GM20000 (cell line): ENCODE data around the gene PNPLA6.

ENCODE experiments used
- DNase-seq: peaks from one replicate; pipeline ENCODE4 v3.0.0; 2012; ENCODE audit warnings: low spot score
- TF ChIP-seq, protein P1 (sequence below): IDR thresholded peaks from 2 replicates; pipeline ENCODE4 v1.5.1; 2012; ENCODE audit warnings: mild to moderate bottlenecking, control low read depth; ENCODE audit errors: extremely low read depth, missing control alignments

The PNPLA6 gene

DNA sequence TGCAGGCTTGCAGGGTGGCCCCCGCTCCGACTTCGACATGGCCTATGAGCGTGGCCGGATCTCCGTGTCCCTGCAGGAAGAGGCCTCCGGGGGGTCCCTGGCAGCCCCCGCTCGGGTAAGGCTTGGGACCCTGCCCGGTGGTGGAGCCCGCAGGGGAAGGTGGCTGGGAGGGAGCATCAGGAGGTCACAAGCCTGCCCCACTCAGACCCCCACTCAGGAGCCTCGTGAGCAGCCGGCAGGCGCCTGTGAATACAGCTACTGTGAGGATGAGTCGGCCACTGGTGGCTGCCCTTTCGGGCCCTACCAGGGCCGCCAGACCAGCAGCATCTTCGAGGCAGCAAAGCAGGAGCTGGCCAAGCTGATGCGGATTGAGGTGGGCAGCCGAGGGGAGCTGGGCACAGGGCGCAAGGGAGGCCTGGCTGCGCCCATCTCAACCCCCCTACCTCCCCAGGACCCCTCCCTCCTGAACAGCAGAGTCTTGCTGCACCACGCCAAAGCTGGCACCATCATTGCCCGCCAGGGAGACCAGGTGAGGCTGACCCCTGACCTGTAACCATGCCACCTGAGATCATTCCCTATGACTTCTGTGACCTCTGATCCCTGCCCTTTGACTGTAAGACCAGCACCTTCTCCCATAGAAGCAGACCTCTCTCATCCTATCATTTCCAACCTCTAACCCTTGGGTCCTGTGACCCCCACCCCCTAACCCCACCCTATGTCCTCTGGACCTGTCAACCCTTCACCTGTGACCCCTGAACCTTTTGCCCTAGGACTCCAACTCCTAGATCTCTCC lies 7.2 kb downstream of the PNPLA6 start:
- TF ChIP-seq, protein P1, sequence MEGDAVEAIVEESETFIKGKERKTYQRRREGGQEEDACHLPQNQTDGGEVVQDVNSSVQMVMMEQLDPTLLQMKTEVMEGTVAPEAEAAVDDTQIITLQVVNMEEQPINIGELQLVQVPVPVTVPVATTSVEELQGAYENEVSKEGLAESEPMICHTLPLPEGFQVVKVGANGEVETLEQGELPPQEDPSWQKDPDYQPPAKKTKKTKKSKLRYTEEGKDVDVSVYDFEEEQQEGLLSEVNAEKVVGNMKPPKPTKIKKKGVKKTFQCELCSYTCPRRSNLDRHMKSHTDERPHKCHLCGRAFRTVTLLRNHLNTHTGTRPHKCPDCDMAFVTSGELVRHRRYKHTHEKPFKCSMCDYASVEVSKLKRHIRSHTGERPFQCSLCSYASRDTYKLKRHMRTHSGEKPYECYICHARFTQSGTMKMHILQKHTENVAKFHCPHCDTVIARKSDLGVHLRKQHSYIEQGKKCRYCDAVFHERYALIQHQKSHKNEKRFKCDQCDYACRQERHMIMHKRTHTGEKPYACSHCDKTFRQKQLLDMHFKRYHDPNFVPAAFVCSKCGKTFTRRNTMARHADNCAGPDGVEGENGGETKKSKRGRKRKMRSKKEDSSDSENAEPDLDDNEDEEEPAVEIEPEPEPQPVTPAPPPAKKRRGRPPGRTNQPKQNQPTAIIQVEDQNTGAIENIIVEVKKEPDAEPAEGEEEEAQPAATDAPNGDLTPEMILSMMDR = no peak
- DNase-seq = no peak

DNA sequence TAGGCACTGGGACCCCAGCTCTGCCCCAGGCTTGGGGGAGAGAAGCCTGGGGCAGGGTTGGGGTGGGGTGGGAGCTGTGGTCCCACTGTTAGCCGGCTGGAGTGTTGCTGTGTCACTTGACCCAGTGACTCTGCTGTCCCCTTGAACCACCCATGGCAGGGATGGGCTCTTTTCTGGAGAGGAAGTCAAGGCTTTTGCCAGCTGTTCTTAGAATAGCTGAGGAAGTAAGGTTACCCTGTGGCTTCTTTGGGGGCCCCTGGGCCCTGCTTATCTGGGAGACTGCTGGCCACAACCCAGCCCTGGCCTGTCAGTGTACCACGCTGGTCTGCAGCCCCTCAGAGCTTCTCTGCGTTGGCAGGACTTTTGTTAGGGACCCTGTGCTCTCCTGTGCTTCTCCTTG lies 9.1 kb downstream of the PNPLA6 start:
- no peak for DNase-seq

GRCh38 chr19:7545300-7545699 lies 9.8 kb downstream of the PNPLA6 start:
- TF ChIP-seq, protein P1 = no peak
- DNase-seq = no peak

More for the DNA sequence above, 9.1 kb downstream of the PNPLA6 start:
- TF ChIP-seq, protein P1 = no peak

GRCh38 chr19:7545904-7546303 lies 10.4 kb downstream of the PNPLA6 start:
- TF ChIP-seq, protein P1 = no peak
- no peak for DNase-seq

DNA sequence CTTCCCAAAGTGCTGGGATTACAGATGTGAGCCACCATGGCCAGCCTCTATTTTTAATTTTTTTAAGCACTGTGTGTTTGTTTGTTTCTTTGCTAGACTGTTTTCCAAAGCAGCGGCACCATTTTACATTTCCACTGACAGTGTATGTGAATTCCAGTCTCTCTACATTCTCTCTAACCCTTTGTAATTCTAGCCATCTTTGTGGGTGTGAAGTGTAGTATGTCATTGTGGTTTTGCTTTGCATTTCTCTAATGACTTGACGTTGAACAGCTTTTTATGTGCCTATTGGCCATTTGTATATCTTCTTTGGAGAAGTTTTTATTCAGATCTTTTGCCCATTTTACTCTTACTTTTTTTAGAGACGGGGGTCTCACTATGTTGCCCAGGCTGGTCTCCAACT lies 11.6 kb downstream of the PNPLA6 start:
- TF ChIP-seq, protein P1 = no peak
- DNase-seq = no peak

- DNase-seq = no peak
- TF ChIP-seq, protein P1 = no peak
Measured at GRCh38 chr19:7549429-7550148, 14.1 kb downstream of the PNPLA6 start.

DNA sequence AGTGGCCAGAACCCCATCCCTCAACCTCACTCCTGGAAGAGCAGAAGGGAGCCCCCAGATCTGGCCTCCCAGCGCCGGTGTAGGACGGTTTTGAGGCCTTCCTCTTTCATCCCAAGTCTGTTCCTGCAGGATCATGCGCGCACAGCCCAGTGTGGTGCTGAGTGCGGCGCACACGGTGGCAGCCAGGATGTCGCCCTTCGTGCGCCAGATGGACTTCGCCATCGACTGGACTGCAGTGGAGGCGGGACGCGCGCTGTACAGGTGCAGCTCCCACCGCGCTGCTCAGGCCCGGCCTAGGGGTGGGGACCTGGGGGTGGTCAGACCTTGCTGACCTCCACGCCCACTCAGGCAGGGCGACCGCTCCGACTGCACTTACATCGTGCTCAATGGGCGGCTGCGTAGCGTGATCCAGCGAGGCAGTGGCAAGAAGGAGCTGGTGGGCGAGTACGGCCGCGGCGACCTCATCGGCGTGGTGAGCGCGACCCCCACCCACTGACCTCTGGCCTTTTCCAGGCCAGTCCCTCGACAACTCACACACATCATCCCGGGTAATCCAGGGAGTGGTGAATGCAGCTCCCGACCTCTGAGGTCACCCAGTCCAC lies 14.8 kb downstream of the PNPLA6 start:
- TF ChIP-seq, protein P1 = no peak
- DNase-seq = no peak
